Ishikawa (cell line): ENCODE data around the gene POLR3C.

ENCODE experiments used
- EGR1 ChIP-seq: IDR thresholded peaks from 2 replicates; pipeline ENCODE4 v1.6.1; 2012
- EP300 ChIP-seq: IDR thresholded peaks from 2 replicates; pipeline ENCODE4 v1.6.1; 2012; ENCODE audit warnings: borderline replicate concordance
- FOXM1 ChIP-seq: IDR thresholded peaks from 2 replicates; pipeline ENCODE4 v1.6.1; 2012; ENCODE audit warnings: low read depth, borderline replicate concordance
- MAX ChIP-seq: IDR thresholded peaks from 2 replicates; pipeline ENCODE4 v1.6.1; 2012
- NFIC ChIP-seq: IDR thresholded peaks from 2 replicates; pipeline ENCODE4 v1.6.1; 2012
- RAD21 ChIP-seq: IDR thresholded peaks from 2 replicates; pipeline ENCODE4 v1.6.1; 2012; ENCODE audit warnings: low read depth
- REST ChIP-seq: IDR thresholded peaks from 2 replicates; pipeline ENCODE4 v1.6.1; 2012; ENCODE audit warnings: low read depth, mild to moderate bottlenecking
- TAF1 ChIP-seq: IDR thresholded peaks from 2 replicates; pipeline ENCODE4 v1.6.1; 2012; ENCODE audit warnings: low read depth, mild to moderate bottlenecking
- TCF12 ChIP-seq: IDR thresholded peaks from 2 replicates; pipeline ENCODE4 v1.6.1; 2012; ENCODE audit warnings: low read depth
- USF1 ChIP-seq: IDR thresholded peaks from 2 replicates; pipeline ENCODE4 v1.6.1; 2012
- YY1 ChIP-seq: IDR thresholded peaks from 2 replicates; pipeline ENCODE4 v1.6.1; 2012; ENCODE audit warnings: low read depth

GRCh38 chr1:145849356-145850160 lies 25.6 kb downstream of the POLR3C start:
- TF ChIP-seq REST (no peak), YY1 (no peak), RAD21 (peak; percentile 31; the same call in 1 of the 2 replicates), TAF1 (no peak), EGR1 (no peak), FOXM1 (no peak), TCF12 (no peak), EP300 (no peak), NFIC (no peak), USF1 (no peak), MAX (no peak)
